ENCODE data around the gene TTC34. TPM values are rescaled to one million over a fixed set of nuclear protein-coding genes. Genes with fewer than 3 reads are reported as not detected.

TTC34 gene
- total RNA-seq, 1 experiment from 2014 or later, result 1.3 TPM

DNA sequence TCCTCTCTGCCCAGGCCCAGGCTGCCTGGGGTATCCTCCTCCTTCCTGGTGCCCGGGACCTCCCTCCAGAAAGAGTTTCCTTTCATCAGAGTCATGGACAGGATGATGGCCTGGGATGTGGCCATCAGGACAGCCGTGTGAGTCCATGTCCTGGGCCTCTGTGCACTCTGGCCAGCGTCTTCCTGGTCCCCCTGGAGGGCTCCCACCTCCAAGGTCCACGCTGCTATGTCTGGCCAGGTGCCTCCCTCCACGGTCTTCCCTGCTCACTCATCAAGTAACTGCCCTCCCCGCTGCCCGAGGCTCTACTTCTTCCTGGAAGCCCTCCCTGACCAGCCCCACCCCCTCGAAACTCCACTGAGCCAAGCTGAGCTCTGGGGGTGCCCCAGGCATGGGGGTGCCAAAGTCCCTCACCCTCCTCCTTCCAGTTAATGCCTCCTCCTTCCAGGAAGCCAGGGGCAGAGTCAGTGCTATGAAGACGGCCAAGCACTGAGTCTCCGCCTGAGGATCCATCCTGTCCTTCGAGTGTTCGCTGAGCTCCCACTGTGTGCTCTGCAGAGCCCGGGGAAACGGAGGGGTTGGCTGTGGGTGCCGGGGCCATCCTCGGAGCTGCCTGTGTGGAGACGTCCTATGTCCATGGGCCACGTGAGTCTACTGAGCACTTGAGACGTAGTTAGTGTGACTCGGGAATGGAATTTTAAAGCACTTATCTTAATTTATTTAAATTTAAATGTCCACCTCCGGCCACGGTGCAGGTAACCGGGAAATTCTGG, 28.5 kb upstream of the TTC34 start:
- DNase-seq (ENCODE audit: low read depth, low spot score), result no peak
- RAD21 ChIA-PET (ENCODE audit: low non-redundant PET in 1 of 2, low total read pairs in 2 of 2, uncharacterized antibody in 2 of 2, unreplicated experiment in 2 of 2), result no interaction called here
- Histone ChIP-seq H3K27ac (ENCODE audit: low read depth, low read length) (no peak overlapping the region), H2AFZ (ENCODE audit: low read depth, low read length, poor library complexity, severe bottlenecking) (no peak overlapping the region), H3K27me3 (ENCODE audit: insufficient read depth, low read length) (no peaks in the 10 kb centered on the region; the same call in 1 of the 2 replicates), H3K9me2 (ENCODE audit: insufficient read depth) (no peaks in the 10 kb centered on the region), H3K4me1 (ENCODE audit: control insufficient read depth in 1 of 2, insufficient read depth in 2 of 2, low read length in 2 of 2) (no peaks in the 10 kb centered on the region), H3K4me2 (ENCODE audit: low read length) (no peak overlapping the region), H3K79me2 (ENCODE audit: insufficient read depth, low read length) (no peaks in the 10 kb centered on the region), H3K9me3 (ENCODE audit: control insufficient read depth in 1 of 2, insufficient read depth in 1 of 2, low read depth in 1 of 2, low read length in 2 of 2) (peaks cover 0 to 3% of the 10 kb centered on the region in 2 experiments; a peak in 1 of 4 replicates), H3K36me3 (ENCODE audit: control insufficient read depth in 1 of 2, insufficient read depth in 2 of 2, low read length in 2 of 2) (no peaks in the 10 kb centered on the region), H3K4me3 (replicated peaks in 1 of 2; ENCODE audit: low read depth in 1 of 2, low read length in 2 of 2) (no peak overlapping the region), H3K9ac (ENCODE audit: low read length) (no peak overlapping the region), H4K20me1 (ENCODE audit: insufficient read depth) (no peaks in the 10 kb centered on the region)
- no peak for ATAC-seq
- POLR2A ChIA-PET, result no interaction called here
- BruUV-seq (replicated peaks), result no TSS peak
- intact Hi-C loops (cut with micrococcal nuclease), result no loop called here
- TF ChIP-seq SP1 (IDR thresholded peaks at IDR 0.05; ENCODE audit: low read depth) (no peak), EGR1 (IDR thresholded peaks at IDR 0.05; ENCODE audit: low read depth) (no peak), ZNF274 (IDR thresholded peaks at IDR 0.05; ENCODE audit: low read depth, low read length) (no peak), SRF (IDR thresholded peaks at IDR 0.05; ENCODE audit: low read depth) (no peak), SIN3A (IDR thresholded peaks at IDR 0.05; ENCODE audit: low read depth) (no peak), CTCF (IDR thresholded peaks at IDR 0.05 in 2 of 3, conservative IDR thresholded peaks at IDR 0.05 in 1 of 3; ENCODE audit: borderline replicate concordance in 1 of 3, insufficient read depth in 1 of 3, low read depth in 2 of 3, low read length in 2 of 3) (no peak), RAD21 (IDR thresholded peaks at IDR 0.05; ENCODE audit: low read depth) (no peak)
- TF ChIP-seq, protein P1, sequence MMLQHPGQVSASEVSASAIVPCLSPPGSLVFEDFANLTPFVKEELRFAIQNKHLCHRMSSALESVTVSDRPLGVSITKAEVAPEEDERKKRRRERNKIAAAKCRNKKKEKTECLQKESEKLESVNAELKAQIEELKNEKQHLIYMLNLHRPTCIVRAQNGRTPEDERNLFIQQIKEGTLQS (IDR thresholded peaks at IDR 0.05), result no peak
- CTCF ChIA-PET, result no interaction called here
